ENCODE results near the gene CD40LG. TPM values are rescaled to one million over a fixed set of nuclear protein-coding genes. Genes with fewer than 3 reads are reported as not detected.

The CD40LG gene
- total RNA-seq, 1 donor from 2014 or later: 243 TPM

- intact Hi-C loops (cut with micrococcal nuclease): loop anchor here (1.0 kb wide), 1 partner anchor 11 kb away; no protein-coding TSS in a partner anchor
Observed at GRCh38 chrX:136646602-136647239, 1.2 kb upstream of the CD40LG start.

GRCh38 chrX:136650811-136651210 is 2.9 kb downstream of the CD40LG start:
- intact Hi-C loops (cut with micrococcal nuclease): loop anchor here (1.0 to 5.0 kb wide), 4 partner anchors 8 to 276 kb away; partner anchors contain the start of gene HTATSF1

GRCh38 chrX:136652822-136653723 is 5.1 kb downstream of the CD40LG start:
- intact Hi-C loops (cut with micrococcal nuclease): loop anchor here (1.0 to 5.0 kb wide), 6 partner anchors 9 to 274 kb away; partner anchors contain the start of gene HTATSF1

DNA sequence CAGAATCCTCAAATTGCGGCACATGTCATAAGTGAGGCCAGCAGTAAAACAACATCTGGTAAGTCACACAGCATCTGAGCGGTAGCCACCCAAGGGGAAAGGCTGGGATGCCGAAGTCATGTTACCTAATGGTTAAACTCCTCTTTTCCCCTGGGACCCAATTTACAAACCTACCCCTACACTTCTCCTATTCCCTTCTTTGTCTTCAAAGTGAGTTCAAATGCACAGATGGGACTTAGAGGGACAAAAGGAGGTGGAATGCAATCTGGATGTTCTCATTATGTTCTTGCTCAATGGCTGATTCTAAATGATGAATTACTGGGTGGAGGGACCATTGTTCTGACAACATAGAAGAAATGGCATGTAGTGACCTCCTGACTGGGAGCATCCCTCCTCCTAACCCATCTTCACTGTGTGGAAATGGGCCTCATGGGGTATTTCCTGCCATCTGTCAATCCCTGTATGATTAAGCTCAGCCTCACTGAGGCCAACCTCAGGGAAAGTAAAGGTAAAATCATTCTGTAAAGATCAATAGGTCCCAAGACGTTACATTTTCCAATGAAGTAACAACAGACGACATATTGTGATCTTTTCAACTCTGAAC is 8.5 kb downstream of the CD40LG start:
- intact Hi-C loops (cut with micrococcal nuclease): loop anchor here (1.0 kb wide), 1 partner anchor 48 kb away; no protein-coding TSS in a partner anchor

DNA sequence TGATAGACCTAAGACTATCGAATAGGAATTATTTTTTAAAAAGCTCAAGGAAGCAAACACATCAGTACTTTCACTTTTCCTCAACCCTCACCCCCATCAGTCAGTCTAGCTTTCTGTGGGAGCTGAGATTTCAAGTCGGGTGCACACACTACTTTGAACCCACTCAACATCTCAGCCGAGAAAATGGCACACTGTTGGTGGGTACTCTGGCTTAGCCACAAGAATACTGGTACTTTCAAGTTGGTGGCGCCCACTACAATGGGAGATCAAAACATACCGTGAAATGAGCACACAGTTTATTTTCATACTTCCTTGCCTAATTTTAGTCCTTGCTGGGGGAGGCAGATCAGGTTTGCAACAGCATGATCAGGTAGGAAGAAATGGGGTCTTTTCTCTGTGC is 10.2 kb downstream of the CD40LG start:
- intact Hi-C loops (cut with micrococcal nuclease): loop anchor here (2.0 kb wide), 1 partner anchor 15 kb away; no protein-coding TSS in a partner anchor

DNA sequence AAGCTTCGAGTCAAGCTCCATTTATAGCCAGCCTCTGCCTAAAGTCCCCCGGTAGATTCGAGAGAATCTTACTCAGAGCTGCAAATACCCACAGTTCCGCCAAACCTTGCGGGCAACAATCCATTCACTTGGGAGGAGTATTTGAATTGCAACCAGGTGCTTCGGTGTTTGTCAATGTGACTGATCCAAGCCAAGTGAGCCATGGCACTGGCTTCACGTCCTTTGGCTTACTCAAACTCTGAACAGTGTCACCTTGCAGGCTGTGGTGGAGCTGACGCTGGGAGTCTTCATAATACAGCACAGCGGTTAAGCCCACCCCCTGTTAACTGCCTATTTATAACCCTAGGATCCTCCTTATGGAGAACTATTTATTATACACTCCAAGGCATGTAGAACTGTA is 11.2 kb downstream of the CD40LG start:
- intact Hi-C loops (cut with micrococcal nuclease): loop anchor here (1.0 to 2.0 kb wide), 2 partner anchors 8 to 14 kb away; no protein-coding TSS in a partner anchor

GRCh38 chrX:136660896-136661295 is 12.9 kb downstream of the CD40LG start:
- intact Hi-C loops (cut with micrococcal nuclease): no loop called here

GRCh38 chrX:136662104-136662503 is 14.1 kb downstream of the CD40LG start:
- intact Hi-C loops (cut with micrococcal nuclease): loop anchor here (1.0 kb wide), 1 partner anchor 9 kb away; no protein-coding TSS in a partner anchor

DNA sequence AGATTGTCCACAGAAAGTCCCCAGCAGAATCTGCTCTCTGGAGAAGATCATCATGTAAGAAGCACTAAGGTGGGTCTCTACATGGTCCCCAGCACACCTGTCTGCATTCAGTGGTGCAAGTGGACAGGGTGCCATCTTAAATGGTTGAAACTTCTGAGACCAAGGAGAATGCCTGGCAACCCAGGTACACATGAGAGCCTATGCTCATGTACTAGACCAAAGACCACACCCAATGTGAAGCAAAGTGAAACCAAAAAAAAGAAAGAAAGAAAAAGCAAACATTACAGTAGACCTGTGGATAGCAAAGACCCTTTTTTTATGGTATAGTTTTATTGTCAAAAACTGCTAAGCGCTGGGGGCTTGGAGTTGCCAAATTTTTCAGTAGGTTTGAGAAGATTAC is 15.0 kb downstream of the CD40LG start:
- intact Hi-C loops (cut with micrococcal nuclease): loop anchor here (1.0 kb wide), 3 partner anchors 10 to 167 kb away; no protein-coding TSS in a partner anchor

GRCh38 chrX:136665258-136665900 is 17.4 kb downstream of the CD40LG start:
- intact Hi-C loops (cut with micrococcal nuclease): no loop called here

- intact Hi-C loops (cut with micrococcal nuclease): loop anchor here (2.0 kb wide), 1 partner anchor 13 kb away; no protein-coding TSS in a partner anchor
Observed at GRCh38 chrX:136666088-136666487, 18.1 kb downstream of the CD40LG start.

DNA sequence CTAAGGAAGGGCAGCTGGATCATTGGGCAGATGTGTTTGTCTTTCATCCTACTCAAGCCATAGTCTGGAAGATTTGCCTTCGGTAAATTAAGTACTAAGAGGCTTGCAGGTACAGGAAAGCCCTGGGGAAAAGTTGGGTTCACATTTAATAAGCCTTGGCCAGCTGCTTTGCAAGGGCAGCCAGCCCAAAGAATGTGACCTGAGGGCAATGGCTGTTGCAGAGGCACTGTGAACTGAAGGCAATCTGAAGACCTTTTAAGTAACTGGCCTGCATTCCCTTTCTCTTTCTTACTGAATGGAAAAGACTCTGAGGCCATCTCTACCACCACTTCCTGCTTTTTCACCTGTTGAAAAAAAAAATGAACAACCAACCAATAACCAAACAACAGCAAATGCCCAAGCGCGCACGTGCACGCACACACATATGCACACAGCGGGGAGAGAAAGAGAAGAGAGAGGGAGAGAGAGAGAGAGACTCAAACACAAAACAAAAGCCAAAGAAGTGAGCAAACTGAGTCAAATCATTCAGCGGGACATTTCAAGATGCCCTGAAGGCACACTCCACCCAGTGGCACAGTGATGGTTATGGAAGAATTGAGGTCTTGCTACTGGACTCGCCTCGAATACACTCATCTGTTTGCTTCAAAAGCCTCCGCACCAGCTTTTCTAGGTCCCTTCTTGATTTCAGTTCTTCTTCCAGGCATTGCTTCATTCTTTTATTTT is 19.6 kb downstream of the CD40LG start:
- intact Hi-C loops (cut with micrococcal nuclease): loop anchor here (2.0 kb wide), 1 partner anchor 15 kb away; no protein-coding TSS in a partner anchor

DNA sequence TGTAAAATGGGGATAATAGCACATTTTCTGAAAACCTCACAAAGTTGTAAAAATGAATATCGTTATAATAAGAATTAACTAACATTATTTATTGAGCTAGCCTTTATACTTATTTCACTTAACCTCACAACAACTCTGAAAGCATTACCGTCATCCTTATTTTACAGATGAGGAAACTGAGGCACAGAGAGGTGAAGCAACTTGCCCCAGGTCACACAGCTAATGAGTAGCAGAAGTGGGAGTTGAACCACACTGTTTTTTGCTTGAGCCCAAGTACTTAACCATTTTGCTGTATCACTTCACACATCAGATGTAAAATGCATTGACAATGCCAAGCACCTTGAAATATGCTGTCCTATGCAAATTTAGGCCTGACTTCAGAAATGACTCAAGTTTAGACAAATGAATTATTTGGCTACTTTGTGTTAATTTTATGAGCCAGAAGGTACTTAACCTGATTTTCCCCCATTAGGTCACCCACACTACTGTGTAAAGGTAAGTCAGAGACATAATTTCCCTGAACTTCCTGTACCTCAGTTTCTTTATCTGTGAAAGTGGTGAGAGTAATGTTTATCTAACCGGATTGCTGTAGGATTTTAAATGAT is 23.1 kb downstream of the CD40LG start:
- intact Hi-C loops (cut with micrococcal nuclease): loop anchor here (5.0 kb wide), 1 partner anchor 84 kb away; no protein-coding TSS in a partner anchor

DNA sequence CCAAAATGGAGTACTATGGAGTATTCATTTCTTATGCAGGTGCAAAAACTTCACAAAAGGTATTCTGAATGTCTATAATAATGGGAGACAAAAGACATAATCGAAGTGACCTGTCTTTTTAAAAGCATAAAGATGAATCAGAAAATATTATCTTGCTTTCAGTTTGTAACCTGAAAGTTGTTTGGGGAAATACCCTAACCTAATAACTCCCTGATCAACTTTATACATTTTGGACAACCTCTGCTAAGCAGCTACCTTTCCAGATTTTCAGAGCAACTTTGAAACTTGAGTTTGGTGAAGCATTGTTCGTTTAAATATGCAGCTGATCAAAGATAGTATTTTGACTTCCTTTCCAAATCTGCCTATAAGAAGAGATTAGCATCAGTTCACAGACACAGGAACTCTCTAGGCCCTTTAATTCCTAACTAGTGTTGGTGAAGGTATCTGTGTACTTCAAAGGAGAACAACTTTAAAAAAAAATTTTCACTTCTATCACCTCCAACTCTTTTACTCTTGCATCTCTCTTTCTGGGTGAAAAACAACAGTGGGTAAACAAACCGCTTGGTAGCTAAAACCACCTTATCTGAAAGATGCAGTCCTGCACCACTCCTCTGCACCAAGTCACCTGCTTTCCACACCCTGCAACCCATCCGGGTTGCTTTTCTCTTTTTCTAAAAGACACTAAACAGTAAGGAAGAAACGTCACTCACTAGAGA is 26.5 kb downstream of the CD40LG start:
- intact Hi-C loops (cut with micrococcal nuclease): loop anchor here (1.0 to 5.0 kb wide), 4 partner anchors 11 to 177 kb away; partner anchors contain the start of gene HTATSF1

DNA sequence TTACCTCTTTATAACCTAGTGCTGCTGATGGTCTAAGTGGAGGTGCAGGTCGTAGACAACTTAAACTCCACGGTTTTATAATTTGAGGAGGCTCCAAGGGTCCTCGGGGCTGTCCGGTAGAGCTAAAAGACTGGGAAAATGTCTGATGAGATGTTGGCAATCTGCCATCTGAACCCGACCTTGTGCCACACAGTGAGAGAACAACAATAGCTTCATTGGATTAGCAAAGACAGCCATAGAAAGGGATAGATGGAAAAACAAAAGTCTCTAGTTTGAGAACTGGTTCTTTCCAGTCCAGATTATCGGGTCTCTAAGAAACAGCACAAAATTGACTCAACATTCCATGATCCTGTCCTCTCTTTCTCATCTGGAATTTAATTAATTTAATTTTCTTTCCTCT is 31.6 kb downstream of the CD40LG start:
- intact Hi-C loops (cut with micrococcal nuclease): no loop called here

- intact Hi-C loops (cut with micrococcal nuclease): no loop called here
Observed at GRCh38 chrX:136684120-136684519, 36.2 kb downstream of the CD40LG start.

GRCh38 chrX:136687457-136687856 is 39.5 kb downstream of the CD40LG start:
- intact Hi-C loops (cut with micrococcal nuclease): no loop called here

GRCh38 chrX:136689436-136689835 is 41.5 kb downstream of the CD40LG start:
- intact Hi-C loops (cut with micrococcal nuclease): no loop called here
